ENCODE measurements around the gene WDFY2. TPM values are rescaled to one million over a fixed set of nuclear protein-coding genes. Genes with fewer than 3 reads are reported as not detected.

The WDFY2 gene
- polyA plus RNA-seq, 1 donor from 2014 or later = 5.3 TPM

GRCh38 chr13:51781246-51782022 is 197.2 kb downstream of the WDFY2 start:
- H4K20me1 ChIP-seq (ENCODE audit: insufficient read depth) = no peaks in the 10 kb centered on the region
- H2AFZ ChIP-seq (ENCODE audit: low read depth, low read length) = no peak overlapping the region
- H3K9me3 ChIP-seq (ENCODE audit: low read length) = no peaks in the 10 kb centered on the region
- H3K79me2 ChIP-seq (replicated peaks; ENCODE audit: insufficient read depth, low read length) = no peaks in the 10 kb centered on the region
- H3K4me3 ChIP-seq (ENCODE audit: low read length) = no peak overlapping the region
- H3K4me2 ChIP-seq (ENCODE audit: low read length) = no peak overlapping the region
- no peaks in the 10 kb centered on the region for H3F3A ChIP-seq (ENCODE audit: insufficient read depth, low read length, poor library complexity, severe bottlenecking)
- no peaks in the 10 kb centered on the region for H3K27me3 ChIP-seq (ENCODE audit: insufficient read depth, low read depth, low read length)
- H3K9me2 ChIP-seq (ENCODE audit: insufficient read depth, low read length) = no peaks in the 10 kb centered on the region
- no peak overlapping the region for H3K27ac ChIP-seq (ENCODE audit: low read length)
- no peaks in the 10 kb centered on the region for H3K36me3 ChIP-seq (ENCODE audit: insufficient read depth, low read length)
- TF ChIP-seq TAF1 (IDR thresholded peaks at IDR 0.05; ENCODE audit: low read depth) = no peak
- TF ChIP-seq REST (IDR thresholded peaks at IDR 0.05; ENCODE audit: borderline replicate concordance) = no peak
- TF ChIP-seq EP300 (conservative IDR thresholded peaks at IDR 0.05; ENCODE audit: poor library complexity, severe bottlenecking) = no peak
- no peak for TF ChIP-seq MXI1 (conservative IDR thresholded peaks at IDR 0.05; ENCODE audit: poor library complexity, severe bottlenecking)
- TF ChIP-seq POLR2AphosphoS5 (IDR thresholded peaks at IDR 0.05) = no peak
- no peak for TF ChIP-seq CTCF (IDR thresholded peaks at IDR 0.05; ENCODE audit: poor library complexity, severe bottlenecking)
- no peak for TF ChIP-seq EZH2 (IDR thresholded peaks at IDR 0.05; ENCODE audit: borderline replicate concordance, insufficient read depth, low read length, poor library complexity, severe bottlenecking)
- no peak overlapping the region for H3K9ac ChIP-seq (ENCODE audit: low read length)

GRCh38 chr13:51782026-51782710 is 197.9 kb downstream of the WDFY2 start:
- TF ChIP-seq MXI1 (conservative IDR thresholded peaks at IDR 0.05; ENCODE audit: poor library complexity, severe bottlenecking) (no peak), RAD21 (conservative IDR thresholded peaks at IDR 0.05) (no peak), POLR2AphosphoS5 (IDR thresholded peaks at IDR 0.05) (no peak), SMC3 (conservative IDR thresholded peaks at IDR 0.05; ENCODE audit: poor library complexity) (no peak), TAF1 (IDR thresholded peaks at IDR 0.05; ENCODE audit: low read depth) (no peak)
- Histone ChIP-seq H2AFZ (ENCODE audit: low read depth, low read length) (no peak overlapping the region), H3K9ac (ENCODE audit: low read length) (no peak overlapping the region), H3K79me2 (replicated peaks; ENCODE audit: insufficient read depth, low read length) (no peaks in the 10 kb centered on the region), H3K4me2 (ENCODE audit: low read length) (no peak overlapping the region), H3K9me2 (ENCODE audit: insufficient read depth, low read length) (no peaks in the 10 kb centered on the region), H3K36me3 (ENCODE audit: insufficient read depth, low read length) (no peaks in the 10 kb centered on the region), H3K9me3 (ENCODE audit: low read length) (no peaks in the 10 kb centered on the region), H4K20me1 (ENCODE audit: insufficient read depth) (no peaks in the 10 kb centered on the region), H3F3A (ENCODE audit: insufficient read depth, low read length, poor library complexity, severe bottlenecking) (no peaks in the 10 kb centered on the region), H3K27ac (ENCODE audit: low read length) (no peak overlapping the region), H3K4me3 (ENCODE audit: low read length) (no peak overlapping the region), H3K27me3 (ENCODE audit: insufficient read depth, low read depth, low read length) (no peaks in the 10 kb centered on the region)
